ENCODE measurements around the gene HOMER2.

GRCh38 chr15:82909080-82909815 is 43.3 kb downstream of the HOMER2 start:
- TF ChIP-seq BHLHE40 (IDR thresholded peaks at IDR 0.05; ENCODE audit: low read depth, low read length) (no peak), CTCF (conservative IDR thresholded peaks at IDR 0.05; ENCODE audit: low read depth, low read length) (no peak), RAD21 (IDR thresholded peaks at IDR 0.05; ENCODE audit: low read length) (no peak), POLR2A (IDR thresholded peaks at IDR 0.05; ENCODE audit: low read depth, low read length) (no peak), MXI1 (IDR thresholded peaks at IDR 0.05; ENCODE audit: borderline replicate concordance, low read depth, low read length) (no peak), USF2 (IDR thresholded peaks at IDR 0.05; ENCODE audit: low read depth, low read length) (no peak), CHD1 (IDR thresholded peaks at IDR 0.05; ENCODE audit: low read depth, low read length) (no peak), MAFK (IDR thresholded peaks at IDR 0.05; ENCODE audit: low read depth, low read length) (no peak), NFE2L2 (IDR thresholded peaks at IDR 0.05; ENCODE audit: low read depth, low read length) (no peak)
